ENCODE measurements around the gene INTS11. TPM values are rescaled to one million over a fixed set of nuclear protein-coding genes. Genes with fewer than 3 reads are reported as not detected.

The INTS11 gene
- total and polyA plus RNA-seq, 9 of the 15 experiments (the other 6 are each of a cell fraction or from before 2014, with no cell fraction given), result 3.6 to 183 (median 110) TPM

- TF ChIP-seq ZBTB5 (IDR thresholded peaks at IDR 0.05) (no peak), SIN3A (IDR thresholded peaks at IDR 0.05; ENCODE audit: borderline replicate concordance in 2 of 2, control insufficient read depth in 1 of 2, low read depth in 2 of 2, low read length in 2 of 2) (peak in 1 of 2 experiments; percentile 99; a peak in 2 of 4 replicates), TCF7L2 (IDR thresholded peaks at IDR 0.05; ENCODE audit: low read depth, low read length) (no peak), ZBTB7A (IDR thresholded peaks at IDR 0.05; ENCODE audit: borderline replicate concordance, control insufficient read depth, low read depth, low read length) (peak; percentile 96), ZFX (CRISPR knock-in tag; IDR thresholded peaks at IDR 0.05) (peak; percentile 50), KLF13 (tag; IDR thresholded peaks at IDR 0.05; ENCODE audit: borderline replicate concordance, low read depth) (peak; percentile 72; the same call in 1 of the 2 replicates), FOXP1 (CRISPR knock-in tag; IDR thresholded peaks at IDR 0.05) (peak; percentile 77; the same call in 1 of the 2 replicates), SRSF9 (IDR thresholded peaks at IDR 0.05; ENCODE audit: borderline replicate concordance, low read depth, low read length) (no peak), MCM5 (IDR thresholded peaks at IDR 0.05; ENCODE audit: low read depth) (no peak), SREBF2 (CRISPR knock-in tag; IDR thresholded peaks at IDR 0.05) (no peak), HMBOX1 (IDR thresholded peaks at IDR 0.05) (no peak), ETV5 (CRISPR knock-in tag; IDR thresholded peaks at IDR 0.05; ENCODE audit: low read depth) (peak; percentile 52; the same call in 1 of the 2 replicates), SAFB (IDR thresholded peaks at IDR 0.05; ENCODE audit: borderline replicate concordance, low read depth, low read length) (no peak), ETS2 (tag; IDR thresholded peaks at IDR 0.05; ENCODE audit: borderline replicate concordance, poor library complexity, severe bottlenecking) (no peak), SRSF1 (IDR thresholded peaks at IDR 0.05; ENCODE audit: low read depth, low read length) (no peak), PPARD (CRISPR knock-in tag; IDR thresholded peaks at IDR 0.05) (no peak), REST (IDR thresholded peaks at IDR 0.05; ENCODE audit: borderline replicate concordance) (peak; percentile 99), REST (CRISPR knock-in tag; IDR thresholded peaks at IDR 0.05; ENCODE audit: low read depth) (peak; percentile 94)
Observed at GRCh38 chr1:1334835-1335234, 10.4 kb upstream of the INTS11 start (continued).

Measured in K562 (cell line).